Erythroblast (primary cell): Measurements from ENCODE around the gene BTN1A1.
"Not testable (repeated sequence)": the region's sequence is repeated elsewhere in the genome, so short reads cannot be mapped to it uniquely, and the experiment has no call there.

ENCODE experiments used
- DNase-seq, 2 experiments: peaks; one replicate each; lab custom pipeline; 2025; lab: John Stamatoyannopoulos, UW
- GATA1 ChIP-seq: IDR thresholded peaks from 2 replicates; pipeline ENCODE4 v1.6.1; 2011; ENCODE audit warnings: low read depth, mild to moderate bottlenecking, control low read depth, low read length, moderate library complexity
- POLR2A ChIP-seq: IDR thresholded peaks from 2 replicates; pipeline ENCODE4 v1.6.1; 2011; ENCODE audit warnings: mild to moderate bottlenecking, low read length

BTN1A1 gene

GRCh38 chr6:26484161-26484560, 15.9 kb upstream of the BTN1A1 start:
- no peak for DNase-seq
- TF ChIP-seq POLR2A: no peak
- no peak for TF ChIP-seq GATA1

- TF ChIP-seq GATA1: no peak
- no peak for DNase-seq
These were observed 14.9 kb upstream of the BTN1A1 start for GRCh38 chr6:26485112-26485780.

- TF ChIP-seq GATA1 (no peak), POLR2A (no peak)
- DNase-seq: no peak
These were observed 13.7 kb upstream of the BTN1A1 start for GRCh38 chr6:26486358-26486757.

- no peak for TF ChIP-seq GATA1
- TF ChIP-seq POLR2A: no peak
- DNase-seq: peak in 1 of 2 experiments; percentile 16
These were observed 12.6 kb upstream of the BTN1A1 start for GRCh38 chr6:26487466-26487865.

GRCh38 chr6:26489996-26490964, 9.8 kb upstream of the BTN1A1 start:
- DNase-seq: no peak
- no peak for TF ChIP-seq GATA1
- no peak for TF ChIP-seq POLR2A

- TF ChIP-seq POLR2A: no peak
- TF ChIP-seq GATA1: no peak
- no peak for DNase-seq
These were observed 8.5 kb upstream of the BTN1A1 start for GRCh38 chr6:26491604-26492003.

GRCh38 chr6:26493258-26493657, 6.8 kb upstream of the BTN1A1 start:
- no peak for TF ChIP-seq POLR2A
- TF ChIP-seq GATA1: no peak
- DNase-seq: peak; percentile 37 to 76

GRCh38 chr6:26494117-26494516, 6.0 kb upstream of the BTN1A1 start:
- no peak for TF ChIP-seq GATA1
- no peak for TF ChIP-seq POLR2A
- no peak for DNase-seq

GRCh38 chr6:26495281-26495680, 4.8 kb upstream of the BTN1A1 start:
- no peak for DNase-seq
- TF ChIP-seq GATA1 (no peak), POLR2A (no peak)

- no peak for TF ChIP-seq POLR2A
- no peak for TF ChIP-seq GATA1
These were observed 2.5 kb upstream of the BTN1A1 start for GRCh38 chr6:26497610-26498009.

GRCh38 chr6:26501482-26501986, 1.4 kb downstream of the BTN1A1 start:
- no peak for TF ChIP-seq GATA1
- no peak for TF ChIP-seq POLR2A

More at GRCh38 chr6:26497610-26498009, 2.5 kb upstream of the BTN1A1 start:
- no peak for DNase-seq

GRCh38 chr6:26502165-26502564, 2.1 kb downstream of the BTN1A1 start:
- TF ChIP-seq POLR2A: no peak
- no peak for TF ChIP-seq GATA1
- DNase-seq: peak in 1 of 2 experiments; percentile 4

More at GRCh38 chr6:26501482-26501986, 1.4 kb downstream of the BTN1A1 start:
- DNase-seq: peak; percentile 11 to 19

GRCh38 chr6:26502626-26503025, 2.5 kb downstream of the BTN1A1 start:
- DNase-seq: no peak
- TF ChIP-seq POLR2A: no peak
- TF ChIP-seq GATA1: no peak

GRCh38 chr6:26507658-26508057, 7.6 kb downstream of the BTN1A1 start:
- no peak for DNase-seq
- TF ChIP-seq POLR2A (no peak), GATA1 (no peak)

- not testable (repeated sequence) for DNase-seq
These were observed 10.9 kb downstream of the BTN1A1 start for GRCh38 chr6:26511033-26511432.
